ENCODE measurements around the gene FMNL2. TPM values are rescaled to one million over a fixed set of nuclear protein-coding genes. Genes with fewer than 3 reads are reported as not detected.

FMNL2 gene
- total and polyA plus RNA-seq, 2 experiments from 2014 or later, result 5.1 to 11.7 TPM

GRCh38 chr2:152428800-152429582, 94.0 kb downstream of the FMNL2 start:
- no peak for DNase-seq (ENCODE audit: low read depth in 1 of 2, low spot score in 1 of 2)
- no peak for TF ChIP-seq CTCF (IDR thresholded peaks at IDR 0.05; ENCODE audit: low read depth, low read length)
- Histone ChIP-seq H3K4me1 (ENCODE audit: low read depth) (peaks cover 8% of the 10 kb centered on the region), H3K9me3 (ENCODE audit: low read depth) (no peaks in the 10 kb centered on the region), H3K36me3 (no peaks in the 10 kb centered on the region), H3K4me3 (no peak overlapping the region), H3K27ac (no peak overlapping the region), H3K27me3 (no peaks in the 10 kb centered on the region)

DNA sequence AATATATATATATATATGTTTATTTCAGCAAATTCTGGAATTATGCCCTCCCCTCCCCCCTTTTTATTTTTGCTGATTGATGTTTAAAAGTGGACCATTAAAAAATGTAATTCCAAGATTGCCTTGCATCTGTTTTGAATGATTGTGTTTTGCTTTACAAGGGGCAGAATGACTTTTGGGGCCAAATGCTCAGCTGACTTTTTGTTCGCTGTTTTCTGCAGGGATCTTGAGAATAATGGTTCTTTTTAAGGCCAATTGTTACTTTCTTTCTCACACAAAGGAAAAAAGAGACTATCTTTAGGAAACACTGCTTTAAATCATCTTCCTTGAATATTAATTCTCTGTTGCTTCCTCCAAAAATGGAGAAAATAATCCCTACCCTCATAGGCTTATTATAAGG, 95.9 kb downstream of the FMNL2 start:
- Histone ChIP-seq H3K4me3 (no peak overlapping the region), H3K27ac (no peak overlapping the region), H3K36me3 (no peaks in the 10 kb centered on the region), H3K9me3 (ENCODE audit: low read depth) (no peaks in the 10 kb centered on the region), H3K4me1 (ENCODE audit: low read depth) (peaks cover 8% of the 10 kb centered on the region), H3K27me3 (no peaks in the 10 kb centered on the region)
- TF ChIP-seq CTCF (IDR thresholded peaks at IDR 0.05; ENCODE audit: low read depth, low read length), result no peak
- DNase-seq (ENCODE audit: low read depth in 1 of 2, low spot score in 1 of 2), result no peak

DNA sequence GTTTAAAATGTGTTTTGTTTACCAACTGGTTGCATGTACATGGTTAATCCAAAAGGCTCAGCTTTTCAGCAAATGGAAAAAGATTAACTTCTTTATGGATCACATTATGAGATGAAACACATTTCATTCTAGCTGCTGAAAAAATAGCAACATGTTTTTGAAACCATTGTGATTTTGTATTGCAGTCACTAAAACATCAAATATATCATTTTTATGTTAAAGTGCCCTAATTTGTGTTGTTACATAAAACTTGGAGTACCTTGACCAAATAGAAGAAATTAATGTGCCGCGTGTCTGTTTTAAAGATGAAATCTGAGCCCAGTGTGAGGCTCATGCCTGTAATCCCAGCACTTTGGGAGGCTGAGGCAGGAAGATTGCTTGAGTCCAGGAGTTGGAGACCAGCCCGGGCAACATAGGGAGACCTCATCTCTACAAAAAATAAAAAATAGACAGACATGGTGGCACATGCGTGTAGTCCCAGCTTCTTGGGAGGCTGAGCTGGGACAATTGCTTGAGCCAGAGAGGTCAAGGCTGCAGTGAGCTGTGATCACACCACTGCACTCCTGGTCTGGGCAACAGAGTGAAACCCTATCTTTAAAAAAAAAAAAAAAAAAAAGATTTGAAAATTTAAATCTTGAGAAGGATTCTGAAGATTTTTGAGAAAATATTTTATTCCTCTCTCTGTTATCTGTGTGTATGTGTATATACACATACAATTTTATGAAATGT, 96.6 kb downstream of the FMNL2 start:
- TF ChIP-seq CTCF (IDR thresholded peaks at IDR 0.05; ENCODE audit: low read depth, low read length), result no peak
- no peak for DNase-seq (ENCODE audit: low read depth in 1 of 2, low spot score in 1 of 2)
- Histone ChIP-seq H3K4me3 (no peak overlapping the region), H3K27ac (no peak overlapping the region), H3K9me3 (ENCODE audit: low read depth) (no peaks in the 10 kb centered on the region), H3K27me3 (no peaks in the 10 kb centered on the region), H3K4me1 (ENCODE audit: low read depth) (peaks cover 8% of the 10 kb centered on the region), H3K36me3 (no peaks in the 10 kb centered on the region)

DNA sequence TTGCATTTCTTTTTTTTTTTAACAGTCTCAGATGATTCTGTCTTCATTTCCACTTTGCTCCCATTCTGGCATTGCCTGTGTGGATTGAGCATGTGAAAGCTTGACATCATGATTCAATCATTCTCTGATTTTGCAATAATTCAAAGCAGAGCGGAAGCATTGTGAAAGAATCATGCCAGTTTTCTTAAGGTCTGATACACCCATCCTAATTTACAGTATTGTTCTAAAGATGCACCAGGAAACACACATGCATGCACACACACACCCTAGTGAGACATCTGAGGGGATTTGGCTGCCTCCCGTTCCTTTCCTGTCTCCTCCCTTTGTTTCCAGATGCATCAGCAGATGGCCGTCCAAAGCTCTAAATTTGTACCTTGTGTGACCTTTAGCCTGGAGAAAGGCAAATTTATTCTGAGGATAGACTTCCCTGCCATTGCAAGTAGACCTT, 97.3 kb downstream of the FMNL2 start:
- peaks cover 8% of the 10 kb centered on the region for H3K4me1 ChIP-seq (ENCODE audit: low read depth)
- no peak overlapping the region for H3K27ac ChIP-seq

GRCh38 chr2:152432765-152433164, 97.8 kb downstream of the FMNL2 start:
- no peak for DNase-seq (ENCODE audit: low read depth in 1 of 2, low spot score in 1 of 2)
- Histone ChIP-seq H3K27ac (no peak overlapping the region), H3K36me3 (no peaks in the 10 kb centered on the region), H3K4me1 (ENCODE audit: low read depth) (peaks cover 8% of the 10 kb centered on the region), H3K27me3 (no peaks in the 10 kb centered on the region), H3K9me3 (ENCODE audit: low read depth) (no peaks in the 10 kb centered on the region), H3K4me3 (no peak overlapping the region)
- TF ChIP-seq CTCF (IDR thresholded peaks at IDR 0.05; ENCODE audit: low read depth, low read length), result no peak

More for the DNA sequence above, 97.3 kb downstream of the FMNL2 start:
- no peak overlapping the region for H3K4me3 ChIP-seq
- no peaks in the 10 kb centered on the region for H3K9me3 ChIP-seq (ENCODE audit: low read depth)
- H3K27me3 ChIP-seq, result no peaks in the 10 kb centered on the region
- peak in 1 of 2 donors; percentile 92 for DNase-seq (ENCODE audit: low read depth in 1 of 2, low spot score in 1 of 2)
- TF ChIP-seq CTCF (IDR thresholded peaks at IDR 0.05; ENCODE audit: low read depth, low read length), result no peak
- no peaks in the 10 kb centered on the region for H3K36me3 ChIP-seq

All from cardiac muscle cell (in vitro differentiated cells and primary cell).